A549 (cell line): ENCODE results near the gene RNH1.
"Not testable (repeated sequence)": the region's sequence is repeated elsewhere in the genome, so short reads cannot be mapped to it uniquely, and the experiment has no call there.

Source experiments
- CEBPB ChIP-seq, 2 experiments: fragments of >200 bp in 1 of 2; sonication (Bioruptor Twin) in 1 of 2; formaldehyde crosslinking in 1 of 2; IDR thresholded peaks; 2 replicates each; pipeline ENCODE4 v1.6.1; 2012 to 2016
- FOSL2 ChIP-seq, 2 experiments: fragments of 450-650 bp in 1 of 2; fragments of >200 bp in 1 of 2; sonication (Bioruptor Twin) in 1 of 2; formaldehyde crosslinking; IDR thresholded peaks; 2 replicates each; pipeline versions ENCODE4 v1.5.0 to v1.6.1; 2016 to 2020; ENCODE audit warnings: mild to moderate bottlenecking in 1 of 2, moderate library complexity in 1 of 2
- POLR2A ChIP-seq: IDR thresholded peaks from 2 replicates; pipeline ENCODE4 v1.6.1; 2012; ENCODE audit warnings: mild to moderate bottlenecking, low read length
- POLR2AphosphoS2 ChIP-seq: conservative IDR thresholded peaks from 2 replicates; pipeline ENCODE4 v1.6.1; 2012; ENCODE audit warnings: low read length, improper control_type of control experiment, inconsistent platforms
- SREBF2 ChIP-seq: fragments of 450-650 bp; IDR thresholded peaks from 2 replicates; pipeline ENCODE4 v1.6.1; 2014; ENCODE audit warnings: mild to moderate bottlenecking, moderate library complexity
- TF ChIP-seq, protein P1 (sequence below): fragments of >200 bp; sonication (Bioruptor Twin); formaldehyde crosslinking; IDR thresholded peaks from 3 replicates; pipeline ENCODE4 v1.5.1; 2016
- TF ChIP-seq, protein P2 (sequence below): IDR thresholded peaks from 2 replicates; pipeline ENCODE4 v1.6.1; 2012; ENCODE audit warnings: low read depth, borderline replicate concordance

DNA sequence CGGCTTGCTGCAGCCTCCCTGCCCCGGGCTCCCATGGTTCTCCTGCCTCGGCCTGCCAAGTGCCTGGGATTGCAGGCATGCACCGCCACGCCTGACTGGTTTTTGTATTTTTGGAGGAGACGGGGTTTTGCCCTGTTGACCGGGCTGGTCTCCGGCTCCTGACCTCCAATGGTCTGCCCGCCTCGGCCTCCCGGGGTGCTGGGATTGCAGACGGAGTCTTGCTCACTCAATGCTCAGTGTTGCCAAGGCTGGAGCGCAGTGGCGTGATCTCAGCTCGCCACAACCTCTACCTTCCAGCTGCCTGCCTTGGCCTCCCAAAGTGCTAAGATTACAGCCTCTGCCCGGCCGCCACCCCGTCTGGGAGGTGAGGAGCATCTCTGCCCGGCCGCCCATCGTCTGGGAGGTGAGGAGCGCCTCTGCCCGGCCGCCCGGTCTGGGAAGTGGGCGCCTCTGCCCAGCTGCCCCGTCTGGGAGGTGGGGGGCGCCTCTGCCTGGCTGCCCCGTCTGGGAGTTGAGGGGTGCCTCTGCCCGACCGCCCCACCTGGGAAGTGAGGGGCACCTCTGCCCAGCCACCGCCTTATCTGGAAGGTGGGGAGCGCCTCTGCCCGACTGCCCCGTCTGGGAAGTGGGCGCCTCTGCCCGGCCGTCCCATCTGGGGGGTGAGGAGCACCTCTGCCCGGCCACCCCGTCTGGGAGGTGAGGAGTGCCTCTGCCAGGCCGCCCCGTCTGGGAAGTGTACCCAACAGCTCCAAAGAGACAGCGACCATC, 10.1 kb upstream of the RNH1 start:
- TF ChIP-seq, protein P1, sequence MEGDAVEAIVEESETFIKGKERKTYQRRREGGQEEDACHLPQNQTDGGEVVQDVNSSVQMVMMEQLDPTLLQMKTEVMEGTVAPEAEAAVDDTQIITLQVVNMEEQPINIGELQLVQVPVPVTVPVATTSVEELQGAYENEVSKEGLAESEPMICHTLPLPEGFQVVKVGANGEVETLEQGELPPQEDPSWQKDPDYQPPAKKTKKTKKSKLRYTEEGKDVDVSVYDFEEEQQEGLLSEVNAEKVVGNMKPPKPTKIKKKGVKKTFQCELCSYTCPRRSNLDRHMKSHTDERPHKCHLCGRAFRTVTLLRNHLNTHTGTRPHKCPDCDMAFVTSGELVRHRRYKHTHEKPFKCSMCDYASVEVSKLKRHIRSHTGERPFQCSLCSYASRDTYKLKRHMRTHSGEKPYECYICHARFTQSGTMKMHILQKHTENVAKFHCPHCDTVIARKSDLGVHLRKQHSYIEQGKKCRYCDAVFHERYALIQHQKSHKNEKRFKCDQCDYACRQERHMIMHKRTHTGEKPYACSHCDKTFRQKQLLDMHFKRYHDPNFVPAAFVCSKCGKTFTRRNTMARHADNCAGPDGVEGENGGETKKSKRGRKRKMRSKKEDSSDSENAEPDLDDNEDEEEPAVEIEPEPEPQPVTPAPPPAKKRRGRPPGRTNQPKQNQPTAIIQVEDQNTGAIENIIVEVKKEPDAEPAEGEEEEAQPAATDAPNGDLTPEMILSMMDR = not testable (repeated sequence)
- not testable (repeated sequence) for TF ChIP-seq POLR2A; SREBF2; FOSL2 (IDR thresholded peaks at IDR 0.05); FOSL2 (CRISPR knock-in tag; IDR thresholded peaks at IDR 0.05); POLR2AphosphoS2; CEBPB (IDR thresholded peaks at IDR 0.05)
- TF ChIP-seq, protein P2, sequence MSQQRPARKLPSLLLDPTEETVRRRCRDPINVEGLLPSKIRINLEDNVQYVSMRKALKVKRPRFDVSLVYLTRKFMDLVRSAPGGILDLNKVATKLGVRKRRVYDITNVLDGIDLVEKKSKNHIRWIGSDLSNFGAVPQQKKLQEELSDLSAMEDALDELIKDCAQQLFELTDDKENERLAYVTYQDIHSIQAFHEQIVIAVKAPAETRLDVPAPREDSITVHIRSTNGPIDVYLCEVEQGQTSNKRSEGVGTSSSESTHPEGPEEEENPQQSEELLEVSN = not testable (repeated sequence)
